ENCODE measurements around the gene POC1A.

- TF ChIP-seq, protein P1, sequence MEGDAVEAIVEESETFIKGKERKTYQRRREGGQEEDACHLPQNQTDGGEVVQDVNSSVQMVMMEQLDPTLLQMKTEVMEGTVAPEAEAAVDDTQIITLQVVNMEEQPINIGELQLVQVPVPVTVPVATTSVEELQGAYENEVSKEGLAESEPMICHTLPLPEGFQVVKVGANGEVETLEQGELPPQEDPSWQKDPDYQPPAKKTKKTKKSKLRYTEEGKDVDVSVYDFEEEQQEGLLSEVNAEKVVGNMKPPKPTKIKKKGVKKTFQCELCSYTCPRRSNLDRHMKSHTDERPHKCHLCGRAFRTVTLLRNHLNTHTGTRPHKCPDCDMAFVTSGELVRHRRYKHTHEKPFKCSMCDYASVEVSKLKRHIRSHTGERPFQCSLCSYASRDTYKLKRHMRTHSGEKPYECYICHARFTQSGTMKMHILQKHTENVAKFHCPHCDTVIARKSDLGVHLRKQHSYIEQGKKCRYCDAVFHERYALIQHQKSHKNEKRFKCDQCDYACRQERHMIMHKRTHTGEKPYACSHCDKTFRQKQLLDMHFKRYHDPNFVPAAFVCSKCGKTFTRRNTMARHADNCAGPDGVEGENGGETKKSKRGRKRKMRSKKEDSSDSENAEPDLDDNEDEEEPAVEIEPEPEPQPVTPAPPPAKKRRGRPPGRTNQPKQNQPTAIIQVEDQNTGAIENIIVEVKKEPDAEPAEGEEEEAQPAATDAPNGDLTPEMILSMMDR (IDR thresholded peaks at IDR 0.05), result no peak
- TF ChIP-seq POLR2A (IDR thresholded peaks at IDR 0.05) (no peak), EP300 (IDR thresholded peaks at IDR 0.05) (no peak), POLR2AphosphoS5 (IDR thresholded peaks at IDR 0.05) (no peak)
Observed at GRCh38 chr3:52141751-52142150, 12.5 kb downstream of the POC1A start.
